Bronchial epithelial cell (primary cell): ENCODE measurements around the gene GHRHR. TPM values are rescaled to one million over a fixed set of nuclear protein-coding genes. Genes with fewer than 3 reads are reported as not detected.

ENCODE experiments used
- DNase-seq: peaks from one replicate; pipeline ENCODE4 v3.0.0-alpha.2; 2010; ENCODE audit warnings: low read depth
- FAIRE-seq: peaks from 2 replicates; lab custom pipeline; 2011; peaks lifted over from hg19 to GRCh38; lab: Jason Lieb, UNC
- H3K27me3 ChIP-seq: 2 replicates; pipeline ENCODE4 v1.5.1; 2011; ENCODE audit warnings: low read length; ENCODE audit not compliant: control insufficient read depth, insufficient read depth
- H3K36me3 ChIP-seq: 2 replicates; pipeline ENCODE4 v1.5.1; 2011; ENCODE audit warnings: low read length; ENCODE audit not compliant: control insufficient read depth, insufficient read depth
- H3K4me3 ChIP-seq: 2 replicates; pipeline ENCODE4 v1.5.1; 2011; ENCODE audit warnings: mild to moderate bottlenecking, low read depth, low read length, control low read depth
- total RNA-seq: library from RNA; depleted of rRNA; stranded (reverse); fragments of >200 nt; gene quantifications from 2 replicates; pipeline ENCODE4 v1.2.1, GENCODE V29; 2014
- TF ChIP-seq, protein P1 (sequence below): IDR thresholded peaks from 2 replicates; pipeline ENCODE4 v1.5.1; 2011; ENCODE audit warnings: mild to moderate bottlenecking, moderate library complexity, low read length, control low read depth, inconsistent platforms; ENCODE audit not compliant: insufficient read depth, severe bottlenecking

Gene GHRHR
- total RNA-seq, 1 donor from 2014 or later = not detected

DNA sequence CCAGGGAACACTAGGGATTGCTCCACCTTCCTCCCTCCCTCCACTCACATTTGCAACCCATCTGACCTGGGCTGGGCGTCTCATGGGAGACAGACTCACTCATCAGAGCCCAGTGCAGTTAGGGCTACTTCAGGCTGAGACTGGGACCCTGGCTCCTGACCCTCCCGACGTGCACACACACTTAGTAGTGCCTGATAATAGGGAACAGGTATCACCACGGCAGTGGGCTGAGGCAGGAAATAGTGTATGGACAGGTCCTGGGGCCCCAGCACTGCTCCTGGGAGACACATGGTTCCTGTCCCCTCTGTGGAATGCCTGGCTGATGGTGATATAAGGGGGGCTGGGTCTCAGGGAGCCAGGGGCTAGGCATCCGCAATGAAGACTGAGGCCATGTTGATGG, 37.8 kb upstream of the GHRHR start:
- no peaks in the 10 kb centered on the region for H3K36me3 ChIP-seq
- H3K4me3 ChIP-seq = no peak overlapping the region
- TF ChIP-seq, protein P1, sequence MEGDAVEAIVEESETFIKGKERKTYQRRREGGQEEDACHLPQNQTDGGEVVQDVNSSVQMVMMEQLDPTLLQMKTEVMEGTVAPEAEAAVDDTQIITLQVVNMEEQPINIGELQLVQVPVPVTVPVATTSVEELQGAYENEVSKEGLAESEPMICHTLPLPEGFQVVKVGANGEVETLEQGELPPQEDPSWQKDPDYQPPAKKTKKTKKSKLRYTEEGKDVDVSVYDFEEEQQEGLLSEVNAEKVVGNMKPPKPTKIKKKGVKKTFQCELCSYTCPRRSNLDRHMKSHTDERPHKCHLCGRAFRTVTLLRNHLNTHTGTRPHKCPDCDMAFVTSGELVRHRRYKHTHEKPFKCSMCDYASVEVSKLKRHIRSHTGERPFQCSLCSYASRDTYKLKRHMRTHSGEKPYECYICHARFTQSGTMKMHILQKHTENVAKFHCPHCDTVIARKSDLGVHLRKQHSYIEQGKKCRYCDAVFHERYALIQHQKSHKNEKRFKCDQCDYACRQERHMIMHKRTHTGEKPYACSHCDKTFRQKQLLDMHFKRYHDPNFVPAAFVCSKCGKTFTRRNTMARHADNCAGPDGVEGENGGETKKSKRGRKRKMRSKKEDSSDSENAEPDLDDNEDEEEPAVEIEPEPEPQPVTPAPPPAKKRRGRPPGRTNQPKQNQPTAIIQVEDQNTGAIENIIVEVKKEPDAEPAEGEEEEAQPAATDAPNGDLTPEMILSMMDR = no peak
- FAIRE-seq (no peak), DNase-seq (no peak)
- H3K27me3 ChIP-seq = no peaks in the 10 kb centered on the region

DNA sequence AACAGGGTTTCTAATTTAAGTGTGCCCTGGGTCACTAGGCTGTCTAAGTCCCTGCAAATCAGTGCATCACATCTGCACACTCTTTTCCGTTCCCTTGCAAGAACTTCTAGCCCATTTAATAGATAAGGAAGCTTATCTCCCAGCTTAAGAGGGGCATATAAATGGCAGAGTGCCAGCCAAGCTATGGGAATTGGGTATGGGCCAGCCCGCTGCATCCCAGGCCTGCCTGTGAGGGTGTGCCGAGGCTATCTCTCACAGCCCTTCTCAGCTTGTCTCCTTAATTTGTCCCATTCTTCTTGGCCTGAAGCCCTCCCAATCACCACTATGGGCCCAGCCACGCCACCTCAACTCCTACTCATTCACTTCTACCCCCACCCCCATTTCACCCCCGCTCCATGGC, 37.4 kb upstream of the GHRHR start:
- TF ChIP-seq, protein P1 = no peak
- Histone ChIP-seq H3K27me3 (no peaks in the 10 kb centered on the region), H3K36me3 (no peaks in the 10 kb centered on the region), H3K4me3 (no peak overlapping the region)
- no peak for DNase-seq
- no peak for FAIRE-seq

DNA sequence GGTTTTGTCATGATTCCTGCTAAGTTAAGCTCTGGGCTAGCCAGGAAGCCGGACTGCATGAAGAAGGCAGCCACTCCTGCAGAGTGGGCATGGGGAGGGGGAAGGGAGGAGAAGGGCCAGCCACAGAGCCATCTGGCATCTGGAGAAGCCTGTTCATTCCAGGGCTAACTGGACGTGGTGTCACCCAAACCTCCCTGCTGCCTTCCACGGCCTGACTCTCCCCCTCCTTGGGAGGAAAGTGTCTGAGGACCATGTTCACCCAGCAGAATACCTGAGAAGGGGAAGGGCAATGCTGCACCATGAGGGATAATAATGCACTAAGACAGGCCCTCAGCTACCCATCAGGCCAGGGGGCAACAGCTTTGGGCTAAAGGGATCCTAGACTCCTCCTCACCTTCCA, 36.7 kb upstream of the GHRHR start:
- TF ChIP-seq, protein P1 = no peak
- no peak for FAIRE-seq

DNA sequence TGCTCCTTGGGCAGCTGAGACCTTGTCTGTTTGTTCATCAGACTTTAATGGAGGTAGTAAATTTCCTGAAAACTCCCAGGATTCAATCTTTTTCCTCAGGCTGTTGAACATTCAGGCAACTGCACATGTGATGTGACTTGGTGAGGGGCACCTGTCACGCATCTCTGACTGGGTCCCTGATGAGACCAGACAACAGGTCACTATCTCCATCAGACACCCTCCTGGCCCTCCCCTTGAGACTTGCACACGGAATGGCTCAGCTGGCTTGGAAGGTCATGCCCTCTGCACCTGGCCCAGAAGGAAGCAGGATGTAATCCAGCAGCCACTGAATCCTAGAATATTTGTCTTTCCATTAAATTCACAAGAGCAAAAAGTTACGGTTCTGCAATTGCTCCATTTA, 36.2 kb upstream of the GHRHR start:
- H3K4me3 ChIP-seq = no peak overlapping the region
- DNase-seq (no peak), FAIRE-seq (no peak)
- H3K36me3 ChIP-seq = no peaks in the 10 kb centered on the region
- H3K27me3 ChIP-seq = peaks cover 1% of the 10 kb centered on the region
- TF ChIP-seq, protein P1 = no peak

More for the DNA sequence above, 36.7 kb upstream of the GHRHR start:
- H3K27me3 ChIP-seq = peaks cover 1% of the 10 kb centered on the region
- no peak overlapping the region for H3K4me3 ChIP-seq
- DNase-seq = no peak
- H3K36me3 ChIP-seq = no peaks in the 10 kb centered on the region

DNA sequence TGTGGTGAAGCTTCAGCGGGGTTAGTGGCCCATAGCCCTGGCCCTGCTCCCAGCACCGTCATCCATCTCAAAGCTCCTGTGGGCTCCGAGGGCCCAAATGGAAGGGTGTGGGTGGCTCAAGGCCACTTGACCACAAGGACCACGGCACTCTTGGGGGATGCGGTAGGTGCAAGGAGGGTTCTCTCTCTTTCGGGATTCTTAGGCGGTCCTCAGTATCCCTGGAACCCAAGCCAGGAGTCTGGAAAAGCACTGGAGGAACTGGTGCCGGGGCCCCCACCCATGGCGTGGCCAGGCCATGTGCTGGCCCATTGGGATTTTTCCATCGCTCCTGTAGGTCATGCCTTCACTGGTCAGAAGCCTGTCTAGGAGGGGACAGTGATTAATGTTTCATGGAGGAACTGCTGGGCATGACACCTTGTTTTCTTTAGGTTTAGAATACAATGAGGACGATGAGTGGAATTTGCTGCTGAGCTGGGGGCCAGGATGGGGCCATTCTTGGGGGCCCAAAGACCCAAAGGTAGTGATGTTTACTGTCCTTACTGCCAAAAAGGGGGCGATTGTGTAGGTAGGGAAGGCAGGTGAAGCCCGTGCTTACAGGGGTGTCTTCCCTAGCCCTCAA, 35.4 kb upstream of the GHRHR start:
- no peaks in the 10 kb centered on the region for H3K36me3 ChIP-seq
- no peak for FAIRE-seq
- no peak for DNase-seq
- TF ChIP-seq, protein P1 = no peak
- no peak overlapping the region for H3K4me3 ChIP-seq
- H3K27me3 ChIP-seq = peaks cover 1% of the 10 kb centered on the region

DNA sequence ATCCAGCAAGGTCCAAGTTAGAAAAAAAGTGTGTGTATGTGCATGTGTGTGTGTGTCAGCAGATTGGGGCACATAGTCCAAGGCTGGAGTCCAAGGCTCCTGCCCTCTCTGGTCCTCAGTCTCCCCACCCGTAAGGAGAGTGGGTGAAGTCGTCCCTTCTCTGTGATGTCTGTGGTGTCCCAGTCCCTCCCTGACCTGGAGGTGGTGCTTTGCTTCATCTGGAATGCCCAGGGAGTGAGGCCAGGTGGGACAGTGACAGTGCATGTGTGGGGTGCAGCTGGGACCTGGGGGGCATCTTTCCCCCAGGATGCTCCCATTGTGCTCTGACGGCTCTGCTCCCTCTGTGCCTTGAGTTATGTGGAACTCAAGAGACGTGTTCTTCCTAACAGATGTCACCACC, 34.1 kb upstream of the GHRHR start:
- Histone ChIP-seq H3K4me3 (no peak overlapping the region), H3K27me3 (peaks cover 1% of the 10 kb centered on the region), H3K36me3 (no peaks in the 10 kb centered on the region)
- no peak for FAIRE-seq
- TF ChIP-seq, protein P1 = no peak
- DNase-seq = no peak
